WTC11 (cell line): ENCODE results near the gene FAM8A1. TPM values are rescaled to one million over a fixed set of nuclear protein-coding genes. Genes with fewer than 3 reads are reported as not detected.

Experiments
- ATAC-seq: fragments of 200-7000 bp; cut with Tn5 transposase; 2 replicates; pipeline ENCODE4 v1.10.0; 2021; ENCODE audit warnings: mild to moderate bottlenecking, moderate library complexity
- CTCF ChIA-PET: fragments of 300-600 bp; sonication (Branson Sonifier 250); formaldehyde crosslinking; loops from one replicate; lab custom pipeline; 2021; ENCODE audit warnings: antibody characterized with exemption; lab: Charles Lee
- POLR2A ChIA-PET: fragments of 350-600 bp; sonication (Branson Sonifier 250); formaldehyde crosslinking; loops from one replicate; lab custom pipeline; 2021; ENCODE audit warnings: antibody characterized with exemption; lab: Charles Lee
- DNase-seq: peaks from one replicate; pipeline ENCODE4 v3.0.0; 2021; ENCODE audit warnings: low spot score
- H3K27ac Mint-ChIP-seq: 2 replicates; pipeline ENCODE4 v1.8.0; 2021; ENCODE audit warnings: mixed read lengths
- H3K27me3 Mint-ChIP-seq: 2 replicates; pipeline ENCODE4 v1.8.0; 2021; ENCODE audit warnings: low read depth, mild to moderate bottlenecking, moderate library complexity, mixed read lengths
- H3K36me3 Mint-ChIP-seq: 2 replicates; pipeline ENCODE4 v1.8.0; 2021; ENCODE audit warnings: mixed read lengths
- H3K4me1 Mint-ChIP-seq: 2 replicates; pipeline ENCODE4 v1.8.0; 2022; ENCODE audit warnings: mixed read lengths
- H3K4me3 Mint-ChIP-seq: 2 replicates; pipeline ENCODE4 v1.8.0; 2021; ENCODE audit warnings: mild to moderate bottlenecking, moderate library complexity, mixed read lengths
- H3K9me3 Mint-ChIP-seq: 2 replicates; pipeline ENCODE4 v1.8.0; 2021; ENCODE audit warnings: mixed read lengths
- ARID4B ChIP-seq: sonication (generic); formaldehyde crosslinking; IDR thresholded peaks from 2 replicates; pipeline ENCODE4 v1.8.0; 2023; ENCODE audit warnings: missing genetic modification reagents, mild to moderate bottlenecking, borderline replicate concordance
- CBFB ChIP-seq: sonication (generic); formaldehyde crosslinking; IDR thresholded peaks from 2 replicates; pipeline ENCODE4 v1.8.1; 2022; ENCODE audit warnings: mild to moderate bottlenecking, low read depth, missing genetic modification reagents
- CREB1 ChIP-seq: sonication (generic); formaldehyde crosslinking; IDR thresholded peaks from 2 replicates; pipeline ENCODE4 v1.8.0; 2023; ENCODE audit warnings: mild to moderate bottlenecking, missing genetic modification reagents
- ETV6 ChIP-seq: sonication (generic); formaldehyde crosslinking; IDR thresholded peaks from 2 replicates; pipeline ENCODE4 v1.8.1; 2022; ENCODE audit warnings: mild to moderate bottlenecking, missing genetic modification reagents
- FOXP1 ChIP-seq: sonication (generic); formaldehyde crosslinking; IDR thresholded peaks from 2 replicates; pipeline ENCODE4 v1.8.0; 2022; ENCODE audit warnings: missing genetic modification reagents, mild to moderate bottlenecking, moderate library complexity, borderline replicate concordance
- GRHL2 ChIP-seq: fragments of 250-450 bp; sonication (Bioruptor Pico); IDR thresholded peaks from 2 replicates; pipeline ENCODE4 v1.8.0; 2022; ENCODE audit warnings: mild to moderate bottlenecking, moderate library complexity; ENCODE audit not compliant: insufficient replicate concordance, severe bottlenecking
- NFATC4 ChIP-seq: fragments of 250-450 bp; sonication (Bioruptor Pico); IDR thresholded peaks from 2 replicates; pipeline ENCODE4 v1.9.0; 2021; ENCODE audit warnings: mild to moderate bottlenecking
- NFE2L1 ChIP-seq: sonication (generic); formaldehyde crosslinking; IDR thresholded peaks from 2 replicates; pipeline ENCODE4 v1.8.1; 2023; ENCODE audit warnings: missing genetic modification reagents
- NR1H2 ChIP-seq: sonication (generic); formaldehyde crosslinking; IDR thresholded peaks from 2 replicates; pipeline ENCODE4 v1.9.0; 2021; ENCODE audit warnings: mild to moderate bottlenecking, moderate library complexity, missing genetic modification reagents
- NR3C1 ChIP-seq: sonication (generic); formaldehyde crosslinking; conservative IDR thresholded peaks from 2 replicates; pipeline ENCODE4 v1.8.1; 2023; ENCODE audit warnings: low read depth, mild to moderate bottlenecking, missing genetic modification reagents
- RELA ChIP-seq: sonication (generic); formaldehyde crosslinking; IDR thresholded peaks from 2 replicates; pipeline ENCODE4 v1.8.1; 2022; ENCODE audit warnings: missing genetic modification reagents, mild to moderate bottlenecking, borderline replicate concordance
- SOX15 ChIP-seq: fragments of 250-450 bp; sonication (Bioruptor Pico); IDR thresholded peaks from 2 replicates; pipeline ENCODE4 v1.9.0; 2021; ENCODE audit warnings: mild to moderate bottlenecking
- TCF7 ChIP-seq: sonication (generic); formaldehyde crosslinking; IDR thresholded peaks from 2 replicates; pipeline ENCODE4 v1.8.0; 2022; ENCODE audit warnings: mild to moderate bottlenecking, low read depth, missing genetic modification reagents, moderate library complexity
- USF2 ChIP-seq: sonication (generic); formaldehyde crosslinking; IDR thresholded peaks from 2 replicates; pipeline ENCODE4 v1.8.1; 2023; ENCODE audit warnings: mild to moderate bottlenecking, missing genetic modification reagents, moderate library complexity
- ZBTB43 ChIP-seq: sonication (generic); formaldehyde crosslinking; IDR thresholded peaks from 2 replicates; pipeline ENCODE4 v1.8.1; 2023; ENCODE audit warnings: mild to moderate bottlenecking, missing genetic modification reagents
- ZNF121 ChIP-seq: sonication (generic); formaldehyde crosslinking; IDR thresholded peaks from 2 replicates; pipeline ENCODE4 v1.8.0; 2023; ENCODE audit warnings: missing genetic modification reagents
- ZNF138 ChIP-seq: sonication (generic); formaldehyde crosslinking; conservative IDR thresholded peaks from 2 replicates; pipeline ENCODE4 v1.8.1; 2022; ENCODE audit warnings: mild to moderate bottlenecking, moderate library complexity, missing genetic modification reagents
- total RNA-seq: library from RNA; stranded (reverse); gene quantifications from 3 replicates; pipeline ENCODE4 v1.2.3, GENCODE V29; 2021
- TF ChIP-seq, protein P1 (sequence below): sonication (generic); formaldehyde crosslinking; IDR thresholded peaks from 2 replicates; pipeline ENCODE4 v1.8.0; 2022; ENCODE audit warnings: mild to moderate bottlenecking, missing genetic modification reagents
- TF ChIP-seq, protein P2 (sequence below): fragments of 250-450 bp; sonication (Bioruptor Pico); IDR thresholded peaks from 2 replicates; pipeline ENCODE4 v1.8.0; 2021; ENCODE audit warnings: mild to moderate bottlenecking
- TF ChIP-seq, protein P3 (sequence below): sonication (generic); formaldehyde crosslinking; IDR thresholded peaks from 2 replicates; pipeline ENCODE4 v1.8.0; 2022; ENCODE audit warnings: missing genetic modification reagents
- TF ChIP-seq, protein P4 (sequence below): sonication (generic); formaldehyde crosslinking; IDR thresholded peaks from 2 replicates; pipeline ENCODE4 v1.8.1; 2022; ENCODE audit warnings: missing genetic modification reagents, borderline replicate concordance

The FAM8A1 gene
- total RNA-seq, 1 experiment from 2014 or later, result 10.3 TPM

DNA sequence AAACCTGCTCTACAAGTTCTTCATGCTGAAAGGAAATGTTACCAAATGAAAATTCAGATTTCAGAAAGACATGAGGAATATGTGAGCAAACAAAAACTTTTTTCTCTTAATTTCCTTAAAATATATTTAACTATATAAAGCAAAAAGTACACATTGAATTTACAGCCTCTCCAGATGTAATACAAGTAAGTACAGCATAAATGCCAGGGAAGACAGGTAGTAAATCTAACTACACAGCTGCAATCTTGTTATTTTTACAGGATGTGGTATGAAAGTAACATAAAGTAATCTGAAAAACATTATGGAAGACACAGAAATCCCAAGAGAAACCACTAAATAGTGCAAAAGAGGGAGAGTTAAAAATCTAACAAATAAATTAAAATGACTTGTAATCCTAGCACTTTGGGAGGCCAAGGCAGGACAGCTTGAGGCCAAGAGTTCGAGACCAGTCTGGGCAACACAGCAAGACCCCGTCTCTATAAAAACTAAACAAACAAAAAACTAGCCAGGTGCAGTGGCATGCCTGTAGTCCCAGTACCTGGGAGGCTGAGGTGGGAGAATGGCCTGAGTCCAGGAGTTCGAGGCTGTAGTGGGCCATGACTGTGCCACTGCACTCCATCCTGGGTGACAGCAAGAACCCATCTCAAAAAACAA is 50.7 kb downstream of the FAM8A1 start:
- H3K27ac Mint-ChIP-seq, result no peak overlapping the region
- H3K36me3 Mint-ChIP-seq, result peaks cover 57% of the 10 kb centered on the region
- no peaks in the 10 kb centered on the region for H3K4me1 Mint-ChIP-seq
- CTCF ChIA-PET, result no interaction called here
- no peak for TF ChIP-seq CBFB (CRISPR knock-in tag)
- TF ChIP-seq NFE2L1 (CRISPR knock-in tag), result no peak
- no peak for TF ChIP-seq NFATC4 (CRISPR knock-in tag)
- TF ChIP-seq NR3C1 (CRISPR knock-in tag), result no peak
- TF ChIP-seq USF2 (CRISPR knock-in tag), result no peak
- TF ChIP-seq ZNF121, result peak; percentile 56; the same call in 1 of the 2 replicates
- TF ChIP-seq, all 79 proteins: peak for 1
- DNase-seq, result no peak
- Mint-ChIP-seq H3K27me3 (no peaks in the 10 kb centered on the region), H3K4me3 (no peak overlapping the region), H3K9me3 (no peaks in the 10 kb centered on the region)
- POLR2A ChIA-PET, result no interaction called here
- ATAC-seq, result no peak

DNA sequence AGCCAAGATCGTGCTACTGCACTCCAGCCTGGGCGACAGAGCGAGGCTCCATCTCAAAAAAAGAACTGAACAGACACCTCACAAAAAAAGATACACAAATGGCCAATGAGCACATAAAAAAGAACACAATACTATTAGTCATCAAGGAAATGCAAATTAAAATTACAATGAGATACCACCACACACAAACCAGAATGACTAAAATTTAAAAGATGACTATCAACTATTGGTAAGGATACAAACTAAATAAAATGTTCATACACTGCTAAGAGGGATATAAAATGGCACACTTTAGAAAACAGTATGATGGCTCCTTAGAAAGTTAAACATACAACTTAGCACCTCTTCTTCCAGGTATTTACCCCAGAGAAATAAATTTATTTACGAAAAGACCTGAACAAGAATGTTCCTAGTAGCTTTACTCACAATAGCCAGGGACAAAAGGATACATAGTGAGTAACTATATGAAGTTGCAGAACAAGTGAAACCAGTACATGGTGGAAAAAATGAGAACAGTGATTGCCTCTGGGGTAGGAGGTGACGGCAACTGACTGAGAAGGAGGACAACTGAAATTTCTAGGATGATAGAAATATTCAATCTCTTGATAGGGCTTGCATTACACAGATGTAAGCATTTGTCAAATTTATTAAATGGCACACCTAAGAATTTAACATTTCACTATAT is 53.2 kb downstream of the FAM8A1 start:
- Mint-ChIP-seq H3K9me3 (no peaks in the 10 kb centered on the region), H3K4me1 (no peaks in the 10 kb centered on the region), H3K27ac (peak overlapping the region; percentile 77), H3K27me3 (no peaks in the 10 kb centered on the region), H3K4me3 (no peak overlapping the region), H3K36me3 (peaks cover 52% of the 10 kb centered on the region)
- CTCF ChIA-PET, result no interaction called here
- POLR2A ChIA-PET, result no interaction called here
- ATAC-seq (no peak), DNase-seq (no peak)
- TF ChIP-seq, protein P1, sequence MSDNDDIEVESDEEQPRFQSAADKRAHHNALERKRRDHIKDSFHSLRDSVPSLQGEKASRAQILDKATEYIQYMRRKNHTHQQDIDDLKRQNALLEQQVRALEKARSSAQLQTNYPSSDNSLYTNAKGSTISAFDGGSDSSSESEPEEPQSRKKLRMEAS (CRISPR knock-in tag), result no peak
- TF ChIP-seq TCF7 (CRISPR knock-in tag) (no peak), FOXP1 (CRISPR knock-in tag) (no peak), RELA (CRISPR knock-in tag) (no peak), ZBTB43 (CRISPR knock-in tag) (no peak), CREB1 (CRISPR knock-in tag) (no peak), ZNF138 (CRISPR knock-in tag) (no peak), ARID4B (CRISPR knock-in tag) (no peak), NR1H2 (no peak), SOX15 (CRISPR knock-in tag) (no peak), GRHL2 (no peak), ETV6 (no peak)
- TF ChIP-seq, protein P2, sequence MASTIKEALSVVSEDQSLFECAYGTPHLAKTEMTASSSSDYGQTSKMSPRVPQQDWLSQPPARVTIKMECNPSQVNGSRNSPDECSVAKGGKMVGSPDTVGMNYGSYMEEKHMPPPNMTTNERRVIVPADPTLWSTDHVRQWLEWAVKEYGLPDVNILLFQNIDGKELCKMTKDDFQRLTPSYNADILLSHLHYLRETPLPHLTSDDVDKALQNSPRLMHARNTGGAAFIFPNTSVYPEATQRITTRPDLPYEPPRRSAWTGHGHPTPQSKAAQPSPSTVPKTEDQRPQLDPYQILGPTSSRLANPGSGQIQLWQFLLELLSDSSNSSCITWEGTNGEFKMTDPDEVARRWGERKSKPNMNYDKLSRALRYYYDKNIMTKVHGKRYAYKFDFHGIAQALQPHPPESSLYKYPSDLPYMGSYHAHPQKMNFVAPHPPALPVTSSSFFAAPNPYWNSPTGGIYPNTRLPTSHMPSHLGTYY (CRISPR knock-in tag), result no peak
- TF ChIP-seq, protein P3, sequence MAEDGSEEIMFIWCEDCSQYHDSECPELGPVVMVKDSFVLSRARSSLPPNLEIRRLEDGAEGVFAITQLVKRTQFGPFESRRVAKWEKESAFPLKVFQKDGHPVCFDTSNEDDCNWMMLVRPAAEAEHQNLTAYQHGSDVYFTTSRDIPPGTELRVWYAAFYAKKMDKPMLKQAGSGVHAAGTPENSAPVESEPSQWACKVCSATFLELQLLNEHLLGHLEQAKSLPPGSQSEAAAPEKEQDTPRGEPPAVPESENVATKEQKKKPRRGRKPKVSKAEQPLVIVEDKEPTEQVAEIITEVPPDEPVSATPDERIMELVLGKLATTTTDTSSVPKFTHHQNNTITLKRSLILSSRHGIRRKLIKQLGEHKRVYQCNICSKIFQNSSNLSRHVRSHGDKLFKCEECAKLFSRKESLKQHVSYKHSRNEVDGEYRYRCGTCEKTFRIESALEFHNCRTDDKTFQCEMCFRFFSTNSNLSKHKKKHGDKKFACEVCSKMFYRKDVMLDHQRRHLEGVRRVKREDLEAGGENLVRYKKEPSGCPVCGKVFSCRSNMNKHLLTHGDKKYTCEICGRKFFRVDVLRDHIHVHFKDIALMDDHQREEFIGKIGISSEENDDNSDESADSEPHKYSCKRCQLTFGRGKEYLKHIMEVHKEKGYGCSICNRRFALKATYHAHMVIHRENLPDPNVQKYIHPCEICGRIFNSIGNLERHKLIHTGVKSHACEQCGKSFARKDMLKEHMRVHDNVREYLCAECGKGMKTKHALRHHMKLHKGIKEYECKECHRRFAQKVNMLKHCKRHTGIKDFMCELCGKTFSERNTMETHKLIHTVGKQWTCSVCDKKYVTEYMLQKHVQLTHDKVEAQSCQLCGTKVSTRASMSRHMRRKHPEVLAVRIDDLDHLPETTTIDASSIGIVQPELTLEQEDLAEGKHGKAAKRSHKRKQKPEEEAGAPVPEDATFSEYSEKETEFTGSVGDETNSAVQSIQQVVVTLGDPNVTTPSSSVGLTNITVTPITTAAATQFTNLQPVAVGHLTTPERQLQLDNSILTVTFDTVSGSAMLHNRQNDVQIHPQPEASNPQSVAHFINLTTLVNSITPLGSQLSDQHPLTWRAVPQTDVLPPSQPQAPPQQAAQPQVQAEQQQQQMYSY, result no peak
- TF ChIP-seq, protein P4, sequence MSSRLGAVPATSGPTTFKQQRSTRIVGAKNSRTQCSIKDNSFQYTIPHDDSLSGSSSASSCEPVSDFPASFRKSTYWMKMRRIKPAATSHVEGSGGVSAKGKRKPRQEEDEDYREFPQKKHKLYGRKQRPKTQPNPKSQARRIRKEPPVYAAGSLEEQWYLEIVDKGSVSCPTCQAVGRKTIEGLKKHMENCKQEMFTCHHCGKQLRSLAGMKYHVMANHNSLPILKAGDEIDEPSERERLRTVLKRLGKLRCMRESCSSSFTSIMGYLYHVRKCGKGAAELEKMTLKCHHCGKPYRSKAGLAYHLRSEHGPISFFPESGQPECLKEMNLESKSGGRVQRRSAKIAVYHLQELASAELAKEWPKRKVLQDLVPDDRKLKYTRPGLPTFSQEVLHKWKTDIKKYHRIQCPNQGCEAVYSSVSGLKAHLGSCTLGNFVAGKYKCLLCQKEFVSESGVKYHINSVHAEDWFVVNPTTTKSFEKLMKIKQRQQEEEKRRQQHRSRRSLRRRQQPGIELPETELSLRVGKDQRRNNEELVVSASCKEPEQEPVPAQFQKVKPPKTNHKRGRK (CRISPR knock-in tag), result no peak
